ENCODE results near the gene RALGPS1. TPM values are rescaled to one million over a fixed set of nuclear protein-coding genes. Genes with fewer than 3 reads are reported as not detected.

Gene RALGPS1
- total and polyA plus RNA-seq, 2 of the 8 experiments (the other 6 are each of a cell fraction or from before 2014, with no cell fraction given) = 20.0 to 23.5 TPM

GRCh38 chr9:127216888-127217217 lies 302.3 kb downstream of the RALGPS1 start:
- no peaks in the 10 kb centered on the region for H3K23me2 ChIP-seq (ENCODE audit: low read depth, low read length)
- H3K79me1 ChIP-seq (ENCODE audit: low read depth, low read length) = no peaks in the 10 kb centered on the region
- H4K8ac ChIP-seq (ENCODE audit: extremely low read depth, insufficient read depth, low read length) = no peak overlapping the region
- no peak overlapping the region for H4K5ac ChIP-seq (ENCODE audit: insufficient read length, low read depth, low read length)
- no peak overlapping the region for H2BK20ac ChIP-seq (ENCODE audit: low read length)
- no peak overlapping the region for H2BK12ac ChIP-seq (ENCODE audit: low read depth, low read length)
- FAIRE-seq = no peak
- DNase-seq (ENCODE audit: low read depth in 1 of 2, low spot score in 2 of 2) = no peak
- H3K27me3 ChIP-seq (replicated peaks in 1 of 4; ENCODE audit: control insufficient read depth in 3 of 4, extremely low read depth in 1 of 4, insufficient read depth in 3 of 4, low read length in 3 of 4) = no peaks in the 10 kb centered on the region
- no peak overlapping the region for H3K27ac ChIP-seq (ENCODE audit: low read depth, low read length)
- CTCF ChIA-PET (ENCODE audit: partially characterized antibody) = interaction anchor here (1.0 to 1.2 kb wide), 3 partner anchors 152 to 300 kb away, joined by 3 read pairs; no protein-coding TSS in a partner anchor
- H3K36me3 ChIP-seq (ENCODE audit: control insufficient read depth in 2 of 4, insufficient read depth in 4 of 4, low read length in 3 of 4) = no peaks in the 10 kb centered on the region
- peaks cover 0 to 3% of the 10 kb centered on the region in 2 experiments for H4K20me1 ChIP-seq (replicated peaks in 1 of 2; ENCODE audit: control insufficient read depth in 1 of 2, insufficient read depth in 2 of 2, low read length in 2 of 2)
- H2AFZ ChIP-seq (ENCODE audit: low read length) = no peak overlapping the region
- H2BK120ac ChIP-seq (replicated peaks; ENCODE audit: low read depth, low read length) = no peak overlapping the region
- no peaks in the 10 kb centered on the region for H3K79me2 ChIP-seq (ENCODE audit: control insufficient read depth in 1 of 2, insufficient read depth in 2 of 2, low read length in 2 of 2)
- no peak overlapping the region for H2BK5ac ChIP-seq (ENCODE audit: low read depth, low read length)
- no peak overlapping the region for H3K4me2 ChIP-seq (ENCODE audit: insufficient read depth in 1 of 2, low read depth in 2 of 2, low read length in 2 of 2)
- no peaks in the 10 kb centered on the region for H3K9me3 ChIP-seq (ENCODE audit: insufficient read depth in 2 of 2, low read depth in 1 of 2, low read length in 1 of 2)
- H3K4ac ChIP-seq (replicated peaks; ENCODE audit: insufficient read length, low read depth, low read length) = no peak overlapping the region
- H2BK15ac ChIP-seq (ENCODE audit: low read length) = no peak overlapping the region
- H2AK5ac ChIP-seq (ENCODE audit: low read depth, low read length) = no peak overlapping the region
- no peak overlapping the region for H4K91ac ChIP-seq (replicated peaks; ENCODE audit: insufficient read length, low read length)
- no peak overlapping the region for H3K4me3 ChIP-seq (ENCODE audit: extremely low read depth in 1 of 4, insufficient read depth in 2 of 4, low read depth in 3 of 4, low read length in 4 of 4)
- no peak overlapping the region for H3K18ac ChIP-seq (ENCODE audit: extremely low read depth, low read length)
- peaks cover 0 to 3% (median 1%) of the 10 kb centered on the region in 4 experiments; a peak in 2 of 7 replicates for H3K4me1 ChIP-seq (replicated peaks in 1 of 4; ENCODE audit: control insufficient read depth in 3 of 4, insufficient read depth in 4 of 4, low read length in 3 of 4)
- H3K9ac ChIP-seq (replicated peaks in 1 of 4; ENCODE audit: extremely low read depth in 1 of 4, low read depth in 3 of 4, low read length in 3 of 4) = no peak overlapping the region
- H3K14ac ChIP-seq (ENCODE audit: insufficient read length) = no peak overlapping the region
- no peak overlapping the region for H3K23ac ChIP-seq (ENCODE audit: insufficient read length)
- H3K56ac ChIP-seq (replicated peaks; ENCODE audit: insufficient read length, low read depth, low read length) = no peak overlapping the region
- POLR2A ChIA-PET (ENCODE audit: partially characterized antibody) = no interaction called here
- WGBS, 2 experiments (ENCODE audit: extremely low coverage in 1 of 2, insufficient coverage in 1 of 2, insufficient read length in 1 of 2, insufficient replicate concordance in 2 of 2, low coverage in 1 of 2, low lambda C conversion rate in 2 of 2, missing lambda C conversion rate in 1 of 2) = 80% methylated on average over 5 of the region's 5 CpGs; no CpG with 5 or more reads in 1 of the 2 experiments
- TF ChIP-seq CBX5 (IDR thresholded peaks at IDR 0.05; ENCODE audit: low read depth, low read length) = no peak

All from H1 (cell line).